H9 (cell line): ENCODE results near the gene CCDC71L. TPM values are rescaled to one million over a fixed set of nuclear protein-coding genes. Genes with fewer than 3 reads are reported as not detected.

ENCODE experiments used
- DNase-seq: peaks from one replicate; pipeline ENCODE4 v3.0.0-alpha.2; 2017
- H2AFZ ChIP-seq: one replicate; pipeline ENCODE4 v1.6.1; 2013; ENCODE audit warnings: mild to moderate bottlenecking, low read length, control low read depth, moderate library complexity
- H2AK5ac ChIP-seq: 2 replicates; pipeline ENCODE4 v1.6.1; 2013; ENCODE audit warnings: low read length, control low read depth, mixed read lengths; ENCODE audit not compliant: insufficient read length
- H2BK120ac ChIP-seq: one replicate; pipeline ENCODE4 v1.6.1; 2013; ENCODE audit warnings: low read depth, mild to moderate bottlenecking, low read length, control low read depth, inconsistent platforms; ENCODE audit not compliant: poor library complexity, severe bottlenecking
- H2BK12ac ChIP-seq: 2 replicates; pipeline ENCODE4 v1.6.1; 2013; ENCODE audit warnings: low read length, control low read depth, mixed read lengths, low read depth; ENCODE audit not compliant: insufficient read length
- H2BK15ac ChIP-seq: 2 replicates; pipeline ENCODE4 v1.6.1; 2013; ENCODE audit warnings: low read depth, low read length, control low read depth
- H2BK20ac ChIP-seq: one replicate; pipeline ENCODE4 v1.6.1; 2013; ENCODE audit warnings: low read depth, mild to moderate bottlenecking, low read length, control low read depth, inconsistent platforms; ENCODE audit not compliant: poor library complexity, severe bottlenecking
- H2BK5ac ChIP-seq: 2 replicates; pipeline ENCODE4 v1.6.1; 2013; ENCODE audit warnings: low read length, control low read depth, mixed read lengths; ENCODE audit not compliant: insufficient read length
- H3K14ac ChIP-seq: 2 replicates; pipeline ENCODE4 v1.6.1; 2013; ENCODE audit warnings: low read length, control low read depth; ENCODE audit not compliant: insufficient read depth
- H3K18ac ChIP-seq: 2 replicates; pipeline ENCODE4 v1.6.1; 2013; ENCODE audit warnings: low read depth, mild to moderate bottlenecking, mixed read lengths, low read length, control low read depth; ENCODE audit not compliant: insufficient read length
- H3K23ac ChIP-seq: 2 replicates; pipeline ENCODE4 v1.6.1; 2013; ENCODE audit warnings: low read length, control low read depth, mixed read lengths, low read depth; ENCODE audit not compliant: insufficient read length
- H3K23me2 ChIP-seq: 2 replicates; pipeline ENCODE4 v1.6.1; 2013; ENCODE audit warnings: low read depth, mild to moderate bottlenecking, mixed read lengths, low read length, control low read depth; ENCODE audit not compliant: insufficient read length, poor library complexity, severe bottlenecking
- H3K27ac ChIP-seq: 2 replicates; pipeline ENCODE4 v1.5.1; 2013; ENCODE audit warnings: low read length, control low read depth, mixed read lengths, low read depth; ENCODE audit not compliant: insufficient read length
- H3K27me3 ChIP-seq: 2 replicates; pipeline ENCODE4 v1.6.1; 2013; ENCODE audit warnings: low read length, control low read depth, inconsistent platforms; ENCODE audit not compliant: insufficient read depth
- H3K4ac ChIP-seq: 2 replicates; pipeline ENCODE4 v1.6.1; 2013; ENCODE audit warnings: low read depth, mild to moderate bottlenecking, control low read depth, inconsistent platforms, low read length, moderate library complexity
- H3K4me1 ChIP-seq: 2 replicates; pipeline ENCODE4 v1.6.1; 2013; ENCODE audit warnings: low read length, control low read depth, inconsistent platforms; ENCODE audit not compliant: insufficient read depth
- H3K4me2 ChIP-seq: 2 replicates; pipeline ENCODE4 v1.6.1; 2013; ENCODE audit warnings: low read length, control low read depth, mixed read lengths; ENCODE audit not compliant: insufficient read length, insufficient read depth
- H3K56ac ChIP-seq: 2 replicates; pipeline ENCODE4 v1.6.1; 2013; ENCODE audit warnings: low read depth, mild to moderate bottlenecking, mixed read lengths, low read length, control low read depth; ENCODE audit not compliant: insufficient read length
- H3K79me1 ChIP-seq: 2 replicates; pipeline ENCODE4 v1.6.1; 2013; ENCODE audit warnings: low read depth, mild to moderate bottlenecking, moderate library complexity, low read length, control low read depth, inconsistent platforms; ENCODE audit not compliant: insufficient read depth, poor library complexity, severe bottlenecking
- H3K79me2 ChIP-seq: 2 replicates; pipeline ENCODE4 v1.6.1; 2013; ENCODE audit warnings: low read length, control low read depth, inconsistent platforms; ENCODE audit not compliant: insufficient read depth
- H3K9ac ChIP-seq: 2 replicates; pipeline ENCODE4 v1.6.1; 2013; ENCODE audit warnings: low read length, control low read depth, mixed read lengths; ENCODE audit not compliant: insufficient read length; ENCODE audit errors: extremely low read depth
- H3K9me3 ChIP-seq: one replicate; pipeline ENCODE4 v1.6.1; 2013; ENCODE audit warnings: low read depth, low read length, inconsistent platforms; ENCODE audit not compliant: control insufficient read depth
- H3T11ph ChIP-seq: one replicate; pipeline ENCODE4 v1.6.1; 2013; ENCODE audit warnings: mild to moderate bottlenecking, low read length, control low read depth, inconsistent platforms
- H4K20me1 ChIP-seq: one replicate; pipeline ENCODE4 v1.6.1; 2013; ENCODE audit not compliant: control insufficient read depth, insufficient read length, insufficient read depth
- H4K5ac ChIP-seq: 2 replicates; pipeline ENCODE4 v1.6.1; 2013; ENCODE audit warnings: low read depth, mild to moderate bottlenecking, mixed read lengths, low read length, control low read depth; ENCODE audit not compliant: insufficient read length
- H4K8ac ChIP-seq: replicated peaks from 2 replicates; pipeline ENCODE4 v1.6.1; 2013; ENCODE audit warnings: low read length, control low read depth, mixed read lengths, low read depth; ENCODE audit not compliant: insufficient read length
- H4K91ac ChIP-seq: 2 replicates; pipeline ENCODE4 v1.6.1; 2013; ENCODE audit warnings: low read depth, mild to moderate bottlenecking, moderate library complexity, mixed read lengths, low read length, control low read depth; ENCODE audit not compliant: insufficient read length
- H3K27ac Mint-ChIP-seq, 3 experiments: 2 replicates in 2 of 3; 3 replicates in 1 of 3; pipeline ENCODE4 v1.8.0; 2020 to 2021; ENCODE audit warnings: mixed read lengths in 3 of 3, mild to moderate bottlenecking in 1 of 3, moderate library complexity in 1 of 3
- H3K27me3 Mint-ChIP-seq: 2 replicates; pipeline ENCODE4 v1.8.0; 2021; ENCODE audit warnings: low read depth, mild to moderate bottlenecking, moderate library complexity, mixed read lengths
- H3K36me3 Mint-ChIP-seq, 3 experiments: 2 replicates in 2 of 3; 3 replicates in 1 of 3; pipeline ENCODE4 v1.8.0; 2020 to 2021; ENCODE audit warnings: low read depth in 3 of 3, mixed read lengths in 3 of 3; ENCODE audit not compliant: insufficient read depth in 1 of 3
- H3K4me1 Mint-ChIP-seq, 2 experiments: 2 replicates each; pipeline ENCODE4 v1.8.0; 2020; ENCODE audit warnings: mixed read lengths in 2 of 2
- H3K4me3 Mint-ChIP-seq, 2 experiments: 2 replicates in 1 of 2; 3 replicates in 1 of 2; pipeline ENCODE4 v1.8.0; 2020 to 2021; ENCODE audit warnings: mild to moderate bottlenecking in 2 of 2, mixed read lengths in 2 of 2, moderate library complexity in 1 of 2
- H3K9me3 Mint-ChIP-seq, 2 experiments: 2 replicates in 1 of 2; 3 replicates in 1 of 2; pipeline ENCODE4 v1.8.0; 2020; ENCODE audit warnings: mild to moderate bottlenecking in 2 of 2, mixed read lengths in 2 of 2, moderate library complexity in 1 of 2
- WGBS: extraction: QIAGEN DNeasy Blood & Tissue Kit; methylation state at CpG from one replicate; pipeline ENCODE4 v1.1.7; 2013; ENCODE audit warnings: missing lambda C conversion rate, low lambda C conversion rate, mixed read lengths; ENCODE audit not compliant: insufficient read length; ENCODE audit errors: extremely low coverage; 5-methylcytosine and 5-hydroxymethylcytosine counted together
- total RNA-seq: library from RNA; stranded (reverse); gene quantifications from 2 replicates; pipeline ENCODE4 v1.2.1, GENCODE V29; 2021
- TF ChIP-seq, protein P1 (sequence below): fragments of 200-600 bp; sonication (generic); conservative IDR thresholded peaks from 3 replicates; pipeline ENCODE4 v1.8.0; 2021; ENCODE audit warnings: antibody characterized with exemption, mild to moderate bottlenecking

CCDC71L gene
- total RNA-seq, 1 experiment from 2014 or later: 13.7 TPM

DNA sequence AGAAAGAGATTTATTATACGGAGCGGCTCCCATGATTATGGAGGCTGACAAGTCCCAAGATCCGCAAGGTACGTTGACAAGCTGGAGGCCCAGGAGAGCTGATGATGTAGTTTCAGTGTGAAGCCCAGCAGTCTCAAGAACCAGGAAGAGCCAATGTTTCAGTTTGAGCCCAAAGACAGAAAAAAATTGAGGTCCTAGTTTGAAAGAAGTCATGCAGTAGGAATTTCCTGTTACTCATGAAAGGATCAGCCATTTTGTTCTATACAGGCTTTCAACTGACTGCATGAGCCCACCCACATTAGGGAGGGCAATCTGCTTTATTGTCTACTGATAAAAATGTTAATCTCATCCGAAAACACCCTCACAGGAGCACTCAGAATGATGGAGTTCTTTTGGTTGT is 51.5 kb downstream of the CCDC71L start:
- Mint-ChIP-seq H3K4me3 (no peak overlapping the region), H3K27me3 (no peaks in the 10 kb centered on the region; the same call in 1 of the 2 replicates), H3K9me3 (peaks cover 7 to 9% of the 10 kb centered on the region in 2 experiments; a peak in 4 of 5 replicates), H3K36me3 (0 out of 7 replicates have a peak, but pooled peaks cover 0 to 3% (median 3%) of the 10 kb centered on the region in 3 experiments), H3K27ac (no peak overlapping the region), H3K4me1 (peaks cover 4% of the 10 kb centered on the region in 2 experiments)
- no peak overlapping the region for H3K14ac ChIP-seq
- H4K5ac ChIP-seq: no peak overlapping the region
- no peak overlapping the region for H4K8ac ChIP-seq
- no peak overlapping the region for H3K4ac ChIP-seq
- no peak overlapping the region for H3K9ac ChIP-seq
- no peak overlapping the region for H3K23ac ChIP-seq
- no CpG with 5 or more reads among the region's 5 CpGs for whole genome bisulfite sequencing
- H3T11ph ChIP-seq: no peak overlapping the region
- H3K4me2 ChIP-seq: no peak overlapping the region
- no peaks in the 10 kb centered on the region for H3K79me2 ChIP-seq
- H3K27me3 ChIP-seq: no peaks in the 10 kb centered on the region
- H2BK20ac ChIP-seq: no peak overlapping the region
- no peaks in the 10 kb centered on the region for H4K20me1 ChIP-seq
- TF ChIP-seq, protein P1, sequence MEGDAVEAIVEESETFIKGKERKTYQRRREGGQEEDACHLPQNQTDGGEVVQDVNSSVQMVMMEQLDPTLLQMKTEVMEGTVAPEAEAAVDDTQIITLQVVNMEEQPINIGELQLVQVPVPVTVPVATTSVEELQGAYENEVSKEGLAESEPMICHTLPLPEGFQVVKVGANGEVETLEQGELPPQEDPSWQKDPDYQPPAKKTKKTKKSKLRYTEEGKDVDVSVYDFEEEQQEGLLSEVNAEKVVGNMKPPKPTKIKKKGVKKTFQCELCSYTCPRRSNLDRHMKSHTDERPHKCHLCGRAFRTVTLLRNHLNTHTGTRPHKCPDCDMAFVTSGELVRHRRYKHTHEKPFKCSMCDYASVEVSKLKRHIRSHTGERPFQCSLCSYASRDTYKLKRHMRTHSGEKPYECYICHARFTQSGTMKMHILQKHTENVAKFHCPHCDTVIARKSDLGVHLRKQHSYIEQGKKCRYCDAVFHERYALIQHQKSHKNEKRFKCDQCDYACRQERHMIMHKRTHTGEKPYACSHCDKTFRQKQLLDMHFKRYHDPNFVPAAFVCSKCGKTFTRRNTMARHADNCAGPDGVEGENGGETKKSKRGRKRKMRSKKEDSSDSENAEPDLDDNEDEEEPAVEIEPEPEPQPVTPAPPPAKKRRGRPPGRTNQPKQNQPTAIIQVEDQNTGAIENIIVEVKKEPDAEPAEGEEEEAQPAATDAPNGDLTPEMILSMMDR: no peak
- no peak overlapping the region for H3K18ac ChIP-seq
- no peaks in the 10 kb centered on the region for H3K23me2 ChIP-seq
- no peaks in the 10 kb centered on the region; the same call in 1 of the 2 replicates for H3K4me1 ChIP-seq
- H3K9me3 ChIP-seq: no peaks in the 10 kb centered on the region
- no peak overlapping the region for H4K91ac ChIP-seq
- H2BK5ac ChIP-seq: no peak overlapping the region
- no peak overlapping the region for H2AK5ac ChIP-seq
- H3K79me1 ChIP-seq: no peaks in the 10 kb centered on the region
- H2BK120ac ChIP-seq: no peak overlapping the region
- H3K56ac ChIP-seq: no peak overlapping the region
- H2BK15ac ChIP-seq: no peak overlapping the region
- no peak for DNase-seq
- no peak overlapping the region for H2AFZ ChIP-seq
- no peak overlapping the region for H2BK12ac ChIP-seq
- no peak overlapping the region for H3K27ac ChIP-seq
